HG02623 (cell line): ENCODE data around the gene MACROD2.
"Not testable (repeated sequence)": the region's sequence is repeated elsewhere in the genome, so short reads cannot be mapped to it uniquely, and the experiment has no call there.

Source experiments
- ATAC-seq: cut with Tn5 transposase; IDR thresholded peaks from one replicate; pipeline ENCODE4 v1.9.1; 2021; ENCODE audit warnings: moderate library complexity; ENCODE audit not compliant: unreplicated experiment

Gene MACROD2

DNA sequence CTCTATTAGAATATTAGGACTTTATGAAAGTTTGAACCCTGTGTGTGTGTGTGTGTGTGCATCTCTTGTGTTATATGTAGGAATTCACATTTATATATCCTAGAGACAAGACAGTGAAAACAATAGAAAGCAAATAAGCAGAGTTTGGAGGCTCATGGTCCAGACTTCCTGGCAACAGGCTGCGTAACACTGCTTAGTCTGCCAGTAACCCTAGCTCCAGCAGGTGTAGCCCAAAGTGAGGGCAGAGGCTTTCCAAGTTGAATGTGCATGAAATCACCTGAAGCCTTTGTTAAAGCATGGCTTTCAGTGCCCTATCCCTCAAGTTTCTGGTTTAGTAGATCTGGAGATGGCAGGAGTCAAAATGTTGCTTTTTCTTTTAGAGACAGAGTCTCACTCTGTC is 2008.0 kb downstream of the MACROD2 start:
- no peak for ATAC-seq

DNA sequence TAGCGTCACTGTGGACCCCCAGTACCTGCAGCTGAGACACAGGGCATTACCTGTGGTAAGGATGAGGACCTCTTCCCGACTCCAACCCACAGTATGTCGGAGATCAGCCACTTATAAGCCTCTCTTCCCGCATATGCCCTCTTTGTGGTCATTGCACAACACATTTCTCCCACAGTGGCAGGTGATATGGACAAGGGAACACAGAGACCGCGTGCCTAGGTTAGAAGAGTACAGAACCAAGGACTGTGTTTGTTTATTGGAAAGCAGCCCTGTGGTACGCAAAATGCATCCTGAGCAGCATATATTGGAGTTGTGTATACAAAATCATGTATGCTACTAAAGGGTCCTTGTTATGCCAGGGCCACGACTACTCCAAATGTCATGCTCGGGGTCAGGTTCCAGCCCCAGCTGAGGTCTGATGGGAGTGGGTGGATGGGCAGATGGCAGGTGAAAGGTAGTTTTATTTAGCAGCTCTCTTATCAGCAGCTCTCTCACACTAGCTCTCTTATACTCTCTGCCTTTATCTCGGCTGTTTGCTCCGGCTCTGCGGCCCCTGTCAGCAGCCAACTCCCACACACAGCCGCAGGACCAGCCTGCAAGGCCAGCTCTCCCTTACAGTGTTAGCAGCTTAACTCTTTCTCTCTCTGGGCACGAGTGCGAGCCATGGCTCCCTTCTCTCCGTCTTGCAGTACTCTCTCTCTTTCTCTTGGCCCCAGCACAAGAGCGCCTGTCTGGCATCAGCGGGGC is 2009.0 kb downstream of the MACROD2 start:
- no peak for ATAC-seq

DNA sequence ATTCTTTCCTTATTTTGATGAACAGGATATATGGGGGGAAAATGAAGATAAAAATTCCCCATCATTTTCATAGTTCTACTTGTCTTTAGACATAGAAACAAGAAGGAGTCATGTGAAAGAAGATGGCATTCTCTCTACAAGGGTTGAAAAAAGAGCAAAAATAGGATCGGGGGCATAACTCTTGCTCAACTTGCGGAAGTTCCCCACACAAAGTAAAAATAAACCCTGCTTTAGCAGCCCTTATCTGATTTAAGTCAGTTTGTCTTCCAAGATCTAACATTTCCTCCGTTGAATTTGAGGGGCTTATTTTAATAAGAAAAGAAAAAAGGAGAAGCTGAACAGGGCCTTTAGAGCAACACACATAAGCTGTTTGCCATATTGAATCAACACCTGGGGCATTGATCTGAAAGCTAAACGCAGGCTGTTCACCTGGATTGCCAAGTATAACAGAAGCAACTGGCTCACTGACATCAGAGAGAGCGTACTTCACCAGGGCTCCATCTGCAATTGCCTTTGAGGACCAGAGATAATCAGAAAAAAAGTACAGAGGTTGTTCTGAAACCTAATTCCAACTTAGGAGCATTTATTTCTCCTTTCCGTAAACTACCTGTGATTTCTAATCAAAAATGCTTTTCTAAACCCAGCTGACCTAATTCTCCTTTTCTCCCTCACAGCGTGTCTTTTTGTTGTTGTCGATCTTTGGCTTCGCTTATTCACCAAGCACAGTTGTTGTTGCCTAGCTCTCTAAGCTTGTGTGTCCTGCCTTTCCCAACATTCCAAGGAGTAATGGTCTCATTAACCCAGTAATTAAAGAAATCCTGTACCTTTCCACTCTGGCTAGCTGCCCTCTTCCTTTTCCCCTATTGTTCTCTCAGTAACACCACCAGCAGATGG is 2010.0 kb downstream of the MACROD2 start:
- no peak for ATAC-seq

DNA sequence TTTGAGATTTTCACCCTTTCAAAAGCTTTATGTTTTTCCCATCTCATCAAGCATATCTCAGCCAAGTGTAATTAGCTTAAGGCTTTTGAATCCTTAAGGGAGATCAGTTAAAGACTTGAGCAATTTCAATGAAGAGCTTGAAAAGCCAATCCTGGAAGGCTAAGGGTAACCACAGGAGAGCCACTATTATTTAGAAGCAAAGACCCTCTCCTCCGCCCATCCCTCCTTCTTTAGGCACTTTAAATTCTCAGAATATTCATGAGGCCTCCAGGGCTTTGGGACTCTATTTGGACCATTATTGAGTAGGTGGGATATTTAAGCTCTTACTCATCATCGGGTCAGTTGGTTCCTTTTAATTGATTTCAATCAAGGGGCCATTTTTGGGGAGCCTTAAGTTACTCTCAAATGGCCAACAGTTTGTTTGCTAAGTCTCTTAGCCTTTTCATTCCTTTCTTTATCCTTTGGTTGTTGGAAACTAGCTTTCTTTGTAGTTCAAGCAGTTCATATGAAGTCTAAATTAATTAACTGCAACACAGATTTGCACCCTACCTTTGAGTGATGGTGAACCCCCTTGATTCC is 2010.7 kb downstream of the MACROD2 start:
- no peak for ATAC-seq

DNA sequence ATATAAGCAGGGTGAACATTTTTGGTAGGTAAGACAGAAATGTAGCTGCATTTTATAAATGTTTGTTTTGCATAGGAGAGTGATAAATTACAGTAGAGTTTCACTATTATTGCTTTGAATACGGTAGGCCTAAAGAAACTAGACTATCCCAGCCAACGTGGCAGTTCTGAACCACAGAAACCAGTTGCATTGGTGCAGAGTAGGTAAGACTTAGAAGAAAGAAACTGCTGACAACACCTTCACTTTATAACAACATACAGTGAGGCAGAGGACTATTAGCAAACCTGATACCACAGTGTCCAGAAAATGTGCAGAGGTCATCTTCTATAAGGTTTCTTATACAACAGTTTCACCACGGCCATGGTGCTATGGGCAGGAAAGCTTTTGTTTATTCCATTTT is 2011.8 kb downstream of the MACROD2 start:
- ATAC-seq: peak; percentile 97

DNA sequence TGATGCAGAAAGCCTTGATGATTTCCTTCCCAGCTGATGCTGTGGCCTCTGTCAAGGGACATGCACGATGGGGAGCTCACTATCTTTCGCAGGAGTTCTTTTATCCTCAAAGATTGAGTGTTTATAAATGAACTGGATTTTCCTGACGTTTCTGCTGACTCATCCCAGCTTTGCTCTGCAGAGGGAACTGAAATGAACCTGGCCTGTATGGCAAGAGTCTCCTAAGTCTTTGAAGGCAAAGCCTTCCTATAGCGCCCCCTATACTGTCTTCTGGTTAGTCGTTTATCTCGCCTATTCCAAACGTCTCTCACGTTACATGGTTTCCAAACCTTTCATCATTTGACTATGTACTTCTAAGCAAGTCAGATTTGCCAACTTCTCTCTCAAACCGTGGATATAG is 2012.6 kb downstream of the MACROD2 start:
- ATAC-seq: no peak

DNA sequence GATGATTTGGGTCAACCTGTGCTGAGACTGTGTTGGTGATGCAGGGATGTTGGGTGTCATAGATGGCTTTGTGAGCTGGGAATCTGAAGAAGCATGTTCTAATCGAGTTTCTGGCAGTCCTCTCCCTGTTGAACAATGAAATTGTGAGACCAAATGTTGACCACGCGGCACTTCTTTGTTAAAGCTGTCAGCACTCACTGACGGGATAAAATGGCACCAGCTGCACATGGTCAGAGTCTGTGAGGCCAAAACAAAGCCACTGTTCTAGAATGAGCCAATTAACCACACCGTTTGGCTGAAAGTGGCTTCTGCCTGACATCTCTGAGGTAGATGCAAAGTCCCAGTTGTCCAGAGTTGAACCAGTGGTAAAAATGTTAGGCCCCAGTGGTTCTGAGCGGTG is 2015.7 kb downstream of the MACROD2 start:
- no peak for ATAC-seq

DNA sequence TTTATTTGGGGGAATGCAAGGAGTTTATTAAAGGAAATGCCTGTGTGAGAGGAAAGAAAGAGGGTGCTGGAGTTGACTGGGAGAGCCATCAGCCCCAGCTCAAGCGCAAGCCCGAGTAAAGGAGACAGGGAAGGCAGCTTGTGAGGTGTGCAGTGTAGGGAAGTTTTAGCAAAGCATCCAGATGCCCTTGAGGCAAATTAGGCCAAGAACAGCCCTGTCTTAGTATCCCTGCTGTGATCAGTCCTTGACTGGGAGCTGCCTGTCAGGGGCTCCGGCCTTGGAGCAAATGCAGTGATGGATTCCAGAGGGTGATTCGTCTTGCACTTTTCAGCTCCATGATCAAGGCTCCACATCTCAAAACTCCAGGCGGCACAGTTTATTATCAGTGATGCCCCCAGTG is 2016.2 kb downstream of the MACROD2 start:
- ATAC-seq: no peak

DNA sequence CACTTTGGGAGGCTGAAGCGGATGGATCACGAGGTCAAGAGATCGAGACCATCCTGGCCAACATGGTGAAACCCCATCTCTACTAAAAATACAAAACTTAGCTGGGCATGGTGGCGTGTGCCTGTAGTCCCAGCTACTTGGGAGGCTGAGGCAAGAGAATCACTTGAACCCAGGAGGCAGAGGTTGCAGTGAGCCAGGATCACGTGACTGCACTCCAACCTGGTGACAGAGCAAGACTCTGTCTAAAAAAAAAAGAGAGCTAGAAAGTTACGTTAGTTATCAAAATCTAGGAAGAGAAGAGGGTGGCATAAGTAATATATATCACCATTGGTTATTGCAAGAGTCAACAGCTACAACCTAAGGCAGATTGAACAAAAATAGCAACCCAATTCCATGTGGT is 2017.6 kb downstream of the MACROD2 start:
- not testable (repeated sequence) for ATAC-seq

DNA sequence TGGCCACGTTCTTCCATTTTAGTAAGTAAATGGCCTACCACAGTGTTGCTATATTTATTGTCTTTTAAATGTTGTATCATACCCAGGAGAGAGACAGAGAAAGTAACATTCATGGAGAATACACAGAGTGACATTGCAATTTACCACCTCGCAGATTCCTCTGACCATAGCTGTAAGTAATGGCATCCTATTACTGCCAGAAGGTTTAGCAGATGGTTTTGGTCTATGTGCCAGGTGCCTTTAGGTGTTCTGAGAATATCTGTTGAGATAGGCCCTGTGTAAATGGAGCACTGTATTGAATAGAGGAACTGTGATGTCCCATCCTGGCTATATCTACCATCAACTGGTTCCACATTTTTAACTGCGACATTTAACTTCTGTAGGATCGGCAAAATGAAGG is 2018.3 kb downstream of the MACROD2 start:
- ATAC-seq: no peak

DNA sequence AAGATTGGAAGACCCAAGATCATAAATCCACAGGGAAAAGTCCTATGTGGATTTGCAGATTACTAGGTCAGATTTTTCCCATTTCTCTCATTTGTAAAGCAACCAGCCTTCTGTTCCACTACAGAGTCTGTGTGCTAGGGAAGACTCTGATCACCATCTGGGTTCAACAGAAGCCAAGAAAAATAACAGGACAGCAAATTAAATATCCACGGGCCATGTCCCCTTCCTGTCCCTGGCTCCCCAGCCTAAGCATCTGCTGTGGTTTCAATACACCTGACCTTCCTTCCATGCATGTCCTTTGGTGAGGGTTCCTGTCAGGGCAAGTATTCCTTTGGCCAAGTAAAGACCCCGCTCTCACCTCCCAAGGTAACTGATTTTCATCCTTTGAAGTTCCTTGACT is 2019.1 kb downstream of the MACROD2 start:
- no peak for ATAC-seq

DNA sequence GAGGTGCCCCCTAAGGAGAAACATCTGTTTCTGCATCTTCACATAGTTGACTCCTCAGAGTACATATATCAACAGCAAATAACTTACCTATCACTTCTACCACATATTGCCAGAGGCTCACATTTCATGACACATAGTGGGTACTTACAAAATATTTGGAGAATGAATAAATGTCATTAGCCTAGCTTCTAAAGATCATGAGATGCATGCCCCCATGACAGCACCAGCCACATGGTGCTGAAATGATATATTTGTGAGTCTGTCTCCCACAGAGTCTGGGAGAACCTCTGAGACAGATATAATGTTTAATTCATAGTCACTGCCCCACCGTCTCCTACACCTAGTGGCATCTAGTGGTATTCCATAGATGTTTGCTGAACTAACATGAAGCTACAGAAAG is 2022.3 kb downstream of the MACROD2 start:
- ATAC-seq: no peak

DNA sequence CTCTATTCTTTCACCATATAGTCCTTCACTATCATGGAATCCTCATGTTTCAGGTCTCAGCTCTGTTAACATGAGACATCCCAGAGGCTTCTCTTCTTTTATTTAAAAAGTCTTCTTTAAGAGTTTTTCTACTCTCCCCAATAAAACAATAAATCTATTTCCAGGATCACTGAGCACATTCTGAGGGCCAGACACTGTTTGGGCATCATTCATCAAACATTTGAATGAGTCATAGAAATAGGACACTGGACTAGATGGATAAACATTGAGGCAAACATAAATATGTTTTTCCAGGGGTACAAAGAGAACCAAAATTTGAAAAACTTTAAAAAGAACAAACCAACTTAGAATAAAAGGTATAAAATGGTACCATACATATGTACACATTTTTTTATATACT is 2023.6 kb downstream of the MACROD2 start:
- ATAC-seq: no peak

DNA sequence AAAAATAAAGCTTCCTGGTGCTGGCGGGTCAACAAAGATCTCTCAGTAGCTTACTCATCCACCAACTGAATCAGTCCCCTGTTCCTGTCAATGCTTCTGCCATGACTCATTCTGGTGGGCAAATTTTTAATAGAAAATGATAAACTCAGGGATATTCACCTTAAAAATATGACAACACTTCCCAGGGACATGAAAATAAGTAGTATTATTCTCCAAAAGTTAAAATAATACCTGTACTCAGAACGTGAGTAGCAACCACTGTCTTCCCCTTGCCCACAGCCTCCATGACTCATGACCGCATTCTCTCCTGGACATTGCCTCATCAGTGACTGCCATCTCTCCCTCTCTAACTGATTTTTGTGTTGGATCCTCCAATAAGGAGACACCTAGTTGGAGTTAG is 2025.7 kb downstream of the MACROD2 start:
- ATAC-seq: no peak

DNA sequence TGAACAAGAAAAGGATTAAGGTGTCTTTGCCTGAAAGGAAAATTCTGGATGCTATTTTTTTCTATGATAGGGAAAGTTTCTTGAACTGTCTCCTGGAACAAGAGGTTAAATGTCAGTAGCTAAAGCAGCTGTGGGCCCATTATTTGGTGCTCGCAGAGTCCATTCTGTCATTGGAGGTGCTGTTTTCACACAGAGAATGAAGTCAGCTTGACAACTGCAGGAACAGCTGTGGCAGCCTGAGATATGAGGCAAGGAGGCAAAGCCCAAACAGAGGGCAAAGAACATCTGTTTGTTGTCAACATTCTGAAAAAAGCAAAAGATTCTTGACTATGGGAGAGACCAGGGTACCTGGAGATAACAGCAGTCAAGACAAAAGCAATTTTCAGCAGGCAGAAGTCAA is 2029.8 kb downstream of the MACROD2 start:
- ATAC-seq: no peak

DNA sequence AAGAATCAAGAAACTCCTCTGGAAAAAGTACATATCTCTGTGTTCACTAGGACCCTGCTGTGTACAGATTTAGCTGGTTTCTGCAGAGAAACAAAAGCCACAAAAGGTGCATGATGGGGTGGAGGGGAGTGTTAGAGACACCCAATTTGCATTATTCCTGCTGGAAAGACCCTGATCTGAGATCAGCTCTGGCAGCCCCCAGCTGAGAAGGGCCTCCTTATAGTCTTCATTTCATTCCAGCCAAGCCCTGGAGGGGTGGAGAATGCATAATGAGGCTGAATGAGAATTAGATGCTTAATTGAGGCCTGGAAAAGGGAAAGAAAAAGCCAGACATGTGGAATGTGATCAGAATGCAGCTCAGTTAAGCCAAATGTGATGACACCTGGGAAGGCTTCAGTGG is 2032.4 kb downstream of the MACROD2 start:
- ATAC-seq: no peak

DNA sequence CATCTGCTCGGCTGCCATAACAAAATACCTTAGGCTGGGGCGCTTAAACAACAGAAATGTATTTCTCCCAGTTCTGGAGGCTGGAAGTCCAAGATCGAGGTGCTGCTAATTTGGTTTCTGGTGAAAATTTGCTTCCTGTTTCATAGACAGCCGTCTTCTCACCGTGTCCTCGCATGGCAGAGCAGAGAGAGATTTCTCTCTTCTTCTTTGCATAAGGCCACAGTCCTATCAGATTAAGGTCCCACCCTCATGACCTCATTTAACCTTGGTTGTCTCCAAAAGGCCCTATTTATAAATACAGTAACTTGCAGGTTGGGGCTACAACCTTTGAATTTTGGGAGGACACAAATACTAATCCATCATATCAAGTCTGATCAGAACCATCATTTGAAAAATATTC is 2033.6 kb downstream of the MACROD2 start:
- peak; percentile 52 for ATAC-seq

DNA sequence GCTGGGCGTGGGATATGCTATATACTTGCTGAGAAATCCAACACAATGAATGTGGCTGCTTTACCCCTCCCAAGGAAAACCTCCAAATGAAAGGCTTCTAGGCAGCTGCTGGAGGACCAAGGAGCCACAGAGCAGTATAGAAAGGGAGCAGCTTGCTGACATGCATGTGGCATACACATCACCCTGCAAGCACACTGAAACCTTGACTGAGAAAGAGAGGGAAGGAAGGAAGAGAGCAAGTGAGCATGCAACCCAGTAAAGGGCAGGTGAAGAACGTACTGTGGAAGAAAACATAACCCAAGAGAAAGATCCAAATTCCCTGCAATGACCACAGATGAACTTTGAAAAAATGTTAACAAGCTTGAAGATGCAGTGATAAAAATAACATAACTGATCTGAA is 2034.9 kb downstream of the MACROD2 start:
- no peak for ATAC-seq

DNA sequence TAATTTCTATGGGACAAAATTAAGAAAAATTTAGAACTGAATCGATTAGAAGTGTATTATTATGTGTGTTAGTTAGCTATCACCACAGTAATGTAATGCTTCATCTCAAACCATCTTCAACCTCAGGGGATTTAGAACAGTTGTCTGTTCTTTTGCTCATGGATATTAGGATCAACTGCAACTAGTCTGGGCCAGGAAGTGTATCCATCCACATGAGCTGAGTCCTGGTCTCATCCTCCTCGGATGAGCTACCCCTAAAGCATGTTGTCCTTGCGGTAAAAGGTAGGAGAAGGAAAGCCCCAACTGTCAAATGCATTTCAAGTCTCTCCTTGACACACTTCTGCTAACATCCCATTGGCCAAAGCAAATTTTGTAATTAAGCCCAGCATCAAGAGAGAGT is 2040.3 kb downstream of the MACROD2 start:
- ATAC-seq: no peak

DNA sequence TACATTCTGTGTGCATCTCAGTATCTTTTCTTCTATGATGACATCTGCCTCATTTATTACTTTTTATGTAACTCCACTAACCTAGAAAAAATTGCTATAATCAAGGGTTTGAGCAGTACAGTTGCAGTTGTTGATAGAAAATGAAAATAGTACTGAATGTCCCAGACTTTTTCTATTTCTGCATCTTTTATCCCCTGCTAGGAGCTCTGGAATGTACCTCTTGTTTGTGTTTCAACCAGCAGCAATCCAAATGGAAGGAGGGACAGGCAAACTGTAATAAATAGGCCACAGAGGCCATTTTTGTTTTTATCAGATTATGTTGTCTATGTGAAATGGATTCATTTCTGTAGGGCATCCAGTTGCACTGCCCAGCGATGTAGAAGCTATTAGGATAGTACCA is 2041.0 kb downstream of the MACROD2 start:
- no peak for ATAC-seq

DNA sequence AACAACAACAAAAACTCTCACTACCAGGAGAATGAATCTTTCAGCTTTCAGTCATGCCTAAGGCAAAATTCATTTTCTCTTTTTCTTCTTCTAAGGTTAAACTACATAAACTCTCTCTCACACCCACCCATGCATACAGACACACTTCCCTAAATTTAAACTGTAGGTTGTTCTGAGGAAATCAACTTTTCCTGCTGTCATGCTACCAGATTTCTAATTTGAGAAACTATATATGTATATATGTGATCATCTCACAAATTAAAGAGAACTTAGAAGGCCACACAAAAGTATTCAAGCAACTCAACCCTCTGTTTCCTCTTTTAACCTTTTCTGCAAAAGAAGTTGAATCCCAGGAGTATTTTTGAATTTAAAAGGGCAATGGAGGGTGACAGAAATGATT is 2045.4 kb downstream of the MACROD2 start:
- ATAC-seq: no peak

DNA sequence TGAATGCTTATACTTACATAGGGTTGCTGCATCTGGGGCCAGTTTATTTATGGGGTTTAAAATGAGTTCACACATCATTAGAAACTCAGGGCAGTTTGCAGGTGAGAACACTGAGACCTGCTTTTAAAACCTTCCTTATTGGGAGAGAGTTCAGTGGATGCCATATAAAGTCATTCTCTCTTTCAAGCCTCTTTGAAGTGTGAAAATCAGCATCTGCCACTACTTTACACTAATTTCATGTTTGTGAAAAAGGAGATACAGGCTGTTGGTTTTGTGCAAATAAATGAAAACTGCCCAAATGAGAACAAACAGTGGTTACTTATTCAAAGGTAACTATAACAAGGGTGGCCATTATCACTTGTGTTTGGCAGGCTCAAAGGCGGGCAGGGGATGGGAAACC is 2047.4 kb downstream of the MACROD2 start:
- ATAC-seq: no peak
